CD14-positive monocyte (primary cell): Measurements from ENCODE around the gene SGTB. TPM values are rescaled to one million over a fixed set of nuclear protein-coding genes. Genes with fewer than 3 reads are reported as not detected.
A peak's percentile ranks its signal among the peaks of the same experiment; 100 is the strongest.

ENCODE experiments used
- DNase-seq, 3 donors: peaks; one replicate each; pipeline ENCODE4 v3.0.0-alpha.2; 2011 to 2022
- H2AFZ ChIP-seq: 2 replicates; pipeline ENCODE4 v1.6.0; 2012; ENCODE audit warnings: mild to moderate bottlenecking, low read depth, low read length, inconsistent platforms; ENCODE audit not compliant: insufficient read depth, poor library complexity, severe bottlenecking
- H3K27ac ChIP-seq, 2 donors: 1 replicate in 1 of 2; 2 replicates in 1 of 2; pipeline ENCODE4 v1.5.1; 2012 to 2013; ENCODE audit warnings: low read length in 2 of 2, control low read depth in 1 of 2, inconsistent platforms in 1 of 2, low read depth in 1 of 2, mild to moderate bottlenecking in 1 of 2
- H3K27me3 ChIP-seq, 2 donors: one replicate each; pipeline versions ENCODE4 v1.6.0 to v1.6.1; 2011 to 2013; ENCODE audit warnings: low read length in 2 of 2; ENCODE audit not compliant: control insufficient read depth in 2 of 2, insufficient read depth in 2 of 2
- H3K36me3 ChIP-seq, 2 donors: replicated peaks in 1 of 2; 1 replicate in 1 of 2; 2 replicates in 1 of 2; pipeline versions ENCODE4 v1.5.1 to v1.6.1; 2012 to 2013; ENCODE audit warnings: low read length in 2 of 2, control low read depth in 1 of 2, inconsistent platforms in 1 of 2, mild to moderate bottlenecking in 1 of 2; ENCODE audit not compliant: insufficient read depth in 2 of 2, control insufficient read depth in 1 of 2
- H3K4me1 ChIP-seq, 2 donors: 1 replicate in 1 of 2; 2 replicates in 1 of 2; pipeline versions ENCODE4 v1.5.1 to v1.6.1; 2012 to 2013; ENCODE audit warnings: low read length in 2 of 2, control low read depth in 1 of 2, inconsistent platforms in 1 of 2, mild to moderate bottlenecking in 1 of 2, moderate library complexity in 1 of 2; ENCODE audit not compliant: insufficient read depth in 2 of 2, control insufficient read depth in 1 of 2
- H3K4me2 ChIP-seq: replicated peaks from 2 replicates; pipeline ENCODE3; 2012; ENCODE audit warnings: low read length, moderate library complexity, mild to moderate bottlenecking; ENCODE audit not compliant: poor library complexity, severe bottlenecking; ENCODE audit errors: extremely low read depth
- H3K4me3 ChIP-seq, 3 experiments: fragments of 200-600 bp in 1 of 3; sonication (generic) in 1 of 3; replicated peaks in 1 of 3; 1 replicate in 2 of 3; 2 replicates in 1 of 3; pipeline ENCODE4 v1.5.1; 2011 to 2013; ENCODE audit warnings: low read length in 3 of 3, mild to moderate bottlenecking in 3 of 3, control low read depth in 2 of 3, low read depth in 2 of 3, inconsistent platforms in 1 of 3, moderate library complexity in 1 of 3
- H3K79me2 ChIP-seq: 2 replicates; pipeline ENCODE4 v1.6.0; 2012; ENCODE audit warnings: mild to moderate bottlenecking, control low read depth, inconsistent platforms, low read length, moderate library complexity; ENCODE audit not compliant: insufficient read depth
- H3K9ac ChIP-seq: 2 replicates; pipeline ENCODE4 v1.6.0; 2017; ENCODE audit warnings: low read length, mild to moderate bottlenecking; ENCODE audit not compliant: insufficient read depth, poor library complexity, severe bottlenecking
- H3K9me3 ChIP-seq, 2 donors: replicated peaks in 1 of 2; 1 replicate in 1 of 2; 2 replicates in 1 of 2; pipeline versions ENCODE4 v1.5.1 to v1.6.1; 2012 to 2013; ENCODE audit warnings: low read length in 2 of 2, control low read depth in 1 of 2; ENCODE audit not compliant: control insufficient read depth in 1 of 2, insufficient read depth in 1 of 2
- H4K20me1 ChIP-seq: 2 replicates; pipeline ENCODE4 v1.6.0; 2012; ENCODE audit warnings: mild to moderate bottlenecking, low read length, control low read depth, moderate library complexity; ENCODE audit not compliant: insufficient read depth
- H3K27ac Mint-ChIP-seq, 7 donors: one replicate each; pipeline ENCODE4 v1.8.0; 2020; ENCODE audit warnings: mild to moderate bottlenecking in 7 of 7, mixed read lengths in 7 of 7, moderate library complexity in 6 of 7, inconsistent platforms in 2 of 7
- H3K27me3 Mint-ChIP-seq, 3 donors: one replicate each; pipeline ENCODE4 v1.8.0; 2021 to 2022; ENCODE audit warnings: low read depth in 3 of 3, mild to moderate bottlenecking in 3 of 3, mixed read lengths in 3 of 3, moderate library complexity in 3 of 3, inconsistent platforms in 1 of 3
- H3K36me3 Mint-ChIP-seq, 2 donors: one replicate each; pipeline ENCODE4 v1.8.0; 2020; ENCODE audit warnings: mixed read lengths in 2 of 2, inconsistent platforms in 1 of 2, mild to moderate bottlenecking in 1 of 2
- H3K4me1 Mint-ChIP-seq: one replicate; pipeline ENCODE4 v1.8.0; 2020; ENCODE audit warnings: mild to moderate bottlenecking, mixed read lengths
- H3K4me3 Mint-ChIP-seq, 2 donors: one replicate each; pipeline ENCODE4 v1.8.0; 2020; ENCODE audit warnings: mild to moderate bottlenecking in 2 of 2, mixed read lengths in 2 of 2, moderate library complexity in 1 of 2
- H3K9me3 Mint-ChIP-seq, 7 donors: one replicate each; pipeline ENCODE4 v1.8.0; 2020 to 2022; ENCODE audit warnings: mixed read lengths in 7 of 7, mild to moderate bottlenecking in 6 of 7, moderate library complexity in 6 of 7, inconsistent platforms in 2 of 7
- CTCF ChIP-seq: fragments of 200-600 bp; IDR thresholded peaks from one replicate; pipeline ENCODE4 v1.8.0; 2022; ENCODE audit warnings: antibody characterized with exemption, mild to moderate bottlenecking
- WGBS: methylation state at CpG from one replicate; pipeline ENCODE4 v1.1.5; 2013; ENCODE audit warnings: missing lambda C conversion rate; ENCODE audit not compliant: insufficient coverage; 5-methylcytosine and 5-hydroxymethylcytosine counted together
- intact Hi-C, 2 donors: fragments of 100-400 bp; cut with micrococcal nuclease; formaldehyde crosslinking; loops; one replicate each; pipeline versions ENCODE4 v1.15.0 to v1.15.1; 2023
- polyA plus RNA-seq, 3 donors: library from polyadenylated mRNA; depleted of rRNA in 1 of 3; unstranded in 2 of 3; stranded (reverse) in 1 of 3; fragments of 300-500 nt in 2 of 3; fragments of >200 nt in 1 of 3; fragmentation: Illumina TruSeq in 2 of 3; gene quantifications; 1 replicate in 2 of 3; 2 replicates in 1 of 3; pipeline ENCODE4 v1.2.3, GENCODE V29; 2012 to 2021

SGTB gene
- polyA plus RNA-seq, 3 donors = 7.4 to 16.5 (median 7.6) TPM

- peaks cover 93% of the 10 kb centered on the region for H3K79me2 ChIP-seq
- WGBS = no CpG with 5 or more reads among the region's 6 CpGs
- H3K36me3 Mint-ChIP-seq = peaks cover 9 to 17% of the 10 kb centered on the region in 2 donors
- H3K27ac ChIP-seq = peak overlapping the region in 1 of 2 donors; percentile 93
- no peak overlapping the region for H3K9ac ChIP-seq
- peak overlapping the region; percentile 90 to 99 for H3K4me3 Mint-ChIP-seq
- H3K4me3 ChIP-seq = peak overlapping the region; percentile 86 to 98 (median 94)
- TF ChIP-seq CTCF = no peak
- peaks cover 18 to 35% of the 10 kb centered on the region in 2 donors for H3K4me1 ChIP-seq
- no peaks in the 10 kb centered on the region for H3K27me3 Mint-ChIP-seq
- DNase-seq = no peak
- H3K4me2 ChIP-seq = peak overlapping the region; percentile 80
- peaks cover 0 to 2% (median 0%) of the 10 kb centered on the region in 7 donors for H3K9me3 Mint-ChIP-seq
- H3K27ac Mint-ChIP-seq = peak overlapping the region in 3 of 7 donors; percentile 74 to 98 (median 94)
- peaks cover 30% of the 10 kb centered on the region for H3K4me1 Mint-ChIP-seq
- H3K36me3 ChIP-seq = peaks cover 12 to 17% of the 10 kb centered on the region in 2 donors
- peak overlapping the region; percentile 97 for H2AFZ ChIP-seq
- intact Hi-C loops = loop anchor here (2.0 to 10.0 kb wide), 3 partner anchors 63 to 519 kb away; partner anchors contain the start of genes CENPK (in 2 of the 2), PPWD1 (in 2 of the 2), NLN (in 1 of the 2) and SGTB (in 1 of the 2)
- H3K27me3 ChIP-seq = no peaks in the 10 kb centered on the region
- H4K20me1 ChIP-seq = peaks cover 6% of the 10 kb centered on the region
- no peaks in the 10 kb centered on the region for H3K9me3 ChIP-seq
Observed at GRCh38 chr5:65625743-65626142, 96.2 kb downstream of the SGTB start.

- WGBS = under 1% methylated on average over 17 of the region's 36 CpGs
- Histone ChIP-seq H3K4me1 (peaks cover 18 to 35% of the 10 kb centered on the region in 2 donors), H3K4me2 (peak within 1 kb of the TSS; percentile 80), H3K9ac (peak within 1 kb of the TSS; percentile 83), H3K9me3 (no peaks in the 10 kb centered on the region), H3K36me3 (peaks cover 8 to 10% of the 10 kb centered on the region in 2 donors), H3K79me2 (peaks cover 93% of the 10 kb centered on the region), H3K27me3 (no peaks in the 10 kb centered on the region), H4K20me1 (peaks cover 3% of the 10 kb centered on the region), H3K27ac (peak within 1 kb of the TSS; percentile 87 to 93), H3K4me3 (peak within 1 kb of the TSS; percentile 86 to 98 (median 94)), H2AFZ (peak within 1 kb of the TSS; percentile 97)
- peak; percentile 81 to 85 (median 83) for DNase-seq
- no peak for TF ChIP-seq CTCF
- peaks cover 0 to 2% (median 0%) of the 10 kb centered on the region in 7 donors for H3K9me3 Mint-ChIP-seq
- peaks cover 29% of the 10 kb centered on the region for H3K4me1 Mint-ChIP-seq
- intact Hi-C loops = loop anchor here (2.0 to 10.0 kb wide), 5 partner anchors 62 to 520 kb away; partner anchors contain the start of genes CENPK (in 2 of the 2), NLN (in 2 of the 2), PPWD1 (in 2 of the 2) and SGTB (in 2 of the 2)
- peak within 1 kb of the TSS; percentile 90 to 99 for H3K4me3 Mint-ChIP-seq
- H3K27me3 Mint-ChIP-seq = no peaks in the 10 kb centered on the region
- H3K27ac Mint-ChIP-seq = peak within 1 kb of the TSS; percentile 94 to 98 (median 97)
- H3K36me3 Mint-ChIP-seq = peaks cover 8 to 18% of the 10 kb centered on the region in 2 donors
Observed at GRCh38 chr5:65624571-65625555, 97.0 kb downstream of the SGTB start, which contains the start of the genes SHLD3 and TRAPPC13. Gene SHLD3, plus strand, starts transcription at chr5:65625027. Its CDS starts 4,561 bp downstream, at chr5:65629588. Gene TRAPPC13, plus strand, starts transcription at chr5:65625027. Its CDS starts 34 bp downstream, at chr5:65625061.
